ENCODE measurements around the gene FBXL12. TPM values are rescaled to one million over a fixed set of nuclear protein-coding genes. Genes with fewer than 3 reads are reported as not detected.
"Not testable (repeated sequence)": the region's sequence is repeated elsewhere in the genome, so short reads cannot be mapped to it uniquely, and the experiment has no call there.

FBXL12 gene
- total and polyA plus RNA-seq, 12 donors: 10.5 to 19.5 (median 11.9) TPM

GRCh38 chr19:9834307-9834725 lies 15.4 kb upstream of the FBXL12 start:
- DNase-seq: no peak
- H3K27ac ChIP-seq: peak overlapping the region in 9 of 10 donors; percentile 11 to 90 (median 69)
- 53 to 64% methylated on average over 6 of the region's 6 CpGs for WGBS, 2 donors
- intact Hi-C loops (cut with DNase I): no loop called here
- TF ChIP-seq, protein P1, sequence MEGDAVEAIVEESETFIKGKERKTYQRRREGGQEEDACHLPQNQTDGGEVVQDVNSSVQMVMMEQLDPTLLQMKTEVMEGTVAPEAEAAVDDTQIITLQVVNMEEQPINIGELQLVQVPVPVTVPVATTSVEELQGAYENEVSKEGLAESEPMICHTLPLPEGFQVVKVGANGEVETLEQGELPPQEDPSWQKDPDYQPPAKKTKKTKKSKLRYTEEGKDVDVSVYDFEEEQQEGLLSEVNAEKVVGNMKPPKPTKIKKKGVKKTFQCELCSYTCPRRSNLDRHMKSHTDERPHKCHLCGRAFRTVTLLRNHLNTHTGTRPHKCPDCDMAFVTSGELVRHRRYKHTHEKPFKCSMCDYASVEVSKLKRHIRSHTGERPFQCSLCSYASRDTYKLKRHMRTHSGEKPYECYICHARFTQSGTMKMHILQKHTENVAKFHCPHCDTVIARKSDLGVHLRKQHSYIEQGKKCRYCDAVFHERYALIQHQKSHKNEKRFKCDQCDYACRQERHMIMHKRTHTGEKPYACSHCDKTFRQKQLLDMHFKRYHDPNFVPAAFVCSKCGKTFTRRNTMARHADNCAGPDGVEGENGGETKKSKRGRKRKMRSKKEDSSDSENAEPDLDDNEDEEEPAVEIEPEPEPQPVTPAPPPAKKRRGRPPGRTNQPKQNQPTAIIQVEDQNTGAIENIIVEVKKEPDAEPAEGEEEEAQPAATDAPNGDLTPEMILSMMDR (IDR thresholded peaks at IDR 0.05): no peak
- H3K27me3 ChIP-seq: no peaks in the 10 kb centered on the region
- ATAC-seq: no peak
- H3K4me1 ChIP-seq: peaks cover 6 to 34% (median 20%) of the 10 kb centered on the region in 9 donors
- H3K9me3 ChIP-seq: no peaks in the 10 kb centered on the region
- H3K36me3 ChIP-seq: peaks cover 0 to 41% (median 12%) of the 10 kb centered on the region in 9 donors
- H3K4me3 ChIP-seq: peak overlapping the region in 9 of 10 donors; percentile 88 to 99 (median 98)

GRCh38 chr19:9828551-9829063 lies 9.7 kb upstream of the FBXL12 start:
- DNase-seq: no peak
- Histone ChIP-seq H3K27me3 (no peaks in the 10 kb centered on the region), H3K4me3 (peak overlapping the region; percentile 66 to 96 (median 86)), H3K27ac (peak overlapping the region in 7 of 10 donors; percentile 76 to 93 (median 81)), H3K36me3 (peaks cover 0 to 31% (median 5%) of the 10 kb centered on the region in 9 donors), H3K9me3 (no peaks in the 10 kb centered on the region), H3K4me1 (peaks cover 10 to 31% (median 26%) of the 10 kb centered on the region in 9 donors)
- intact Hi-C loops (cut with DNase I): no loop called here
- TF ChIP-seq, protein P1 (IDR thresholded peaks at IDR 0.05): no peak
- 28 to 30% methylated on average over 13 of the region's 13 CpGs for WGBS, 2 donors
- no peak for ATAC-seq

DNA sequence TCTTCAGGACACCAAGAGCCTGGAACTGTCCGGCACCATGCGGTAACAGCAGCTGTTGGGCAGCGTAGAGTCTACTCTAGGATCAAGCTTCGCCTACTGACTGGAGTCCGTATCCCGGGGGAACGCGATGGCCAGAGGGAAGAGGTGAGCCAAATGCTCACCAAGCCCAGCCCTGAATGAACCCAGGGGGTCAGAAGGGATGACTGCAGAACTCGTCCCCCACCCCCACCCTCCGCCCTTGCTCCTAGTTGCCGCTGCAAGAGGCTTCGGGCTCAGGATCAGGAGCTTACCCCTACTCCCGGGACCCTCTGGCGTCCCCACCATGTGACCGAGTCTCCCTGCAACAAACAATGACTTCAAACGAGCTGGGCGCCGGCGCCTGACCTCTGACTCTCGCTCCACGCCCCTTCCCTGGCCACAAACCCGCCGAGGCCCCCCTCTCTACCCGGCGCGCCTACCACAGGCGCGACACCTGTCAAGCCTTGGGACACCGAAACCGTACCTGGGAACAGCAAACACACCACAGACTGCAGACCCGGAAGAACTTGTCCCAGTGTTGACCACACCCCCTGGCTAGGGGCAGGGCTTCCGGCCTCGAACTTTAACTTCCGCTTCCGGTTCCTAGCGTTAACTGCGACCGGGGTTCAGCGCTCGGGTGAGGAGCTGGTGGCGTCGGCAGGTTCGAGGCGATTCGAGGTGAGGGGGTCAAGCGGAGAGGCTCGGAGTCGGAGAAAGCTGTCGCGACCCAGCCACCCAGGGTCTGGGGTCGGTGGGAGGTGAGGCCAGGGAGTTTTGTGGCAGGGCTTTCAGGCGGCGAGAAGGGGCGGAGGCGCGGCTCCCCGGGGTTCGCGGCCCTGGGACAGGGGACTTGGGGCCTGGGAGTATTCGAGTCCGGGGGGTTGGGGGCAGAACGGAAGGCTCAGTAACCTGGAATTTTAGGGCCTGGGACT lies 8.7 kb upstream of the FBXL12 start, which contains the start of gene UBL5:
UBL5 (plus strand) TSS at position 630 of the 950 bp plus-strand sequence. CDS start 420 bp downstream, outside the sequence.
- Histone ChIP-seq H3K4me1 (peaks cover 10 to 31% (median 26%) of the 10 kb centered on the region in 9 donors), H3K36me3 (peaks cover 0 to 31% (median 5%) of the 10 kb centered on the region in 9 donors), H3K4me3 (peak within 1 kb of the TSS; percentile 66 to 96 (median 86)), H3K27me3 (no peaks in the 10 kb centered on the region), H3K27ac (peak within 1 kb of the TSS in 9 of 10 donors; percentile 51 to 93 (median 80)), H3K9me3 (no peaks in the 10 kb centered on the region)
- ATAC-seq (peak; percentile 94 to 98 (median 98)), DNase-seq (peak; percentile 82 to 91)
- WGBS, 2 donors: 0% methylated on average over 62 of the region's 62 CpGs
- intact Hi-C loops (cut with DNase I): no loop called here
- TF ChIP-seq, protein P1 (IDR thresholded peaks at IDR 0.05): no peak

DNA sequence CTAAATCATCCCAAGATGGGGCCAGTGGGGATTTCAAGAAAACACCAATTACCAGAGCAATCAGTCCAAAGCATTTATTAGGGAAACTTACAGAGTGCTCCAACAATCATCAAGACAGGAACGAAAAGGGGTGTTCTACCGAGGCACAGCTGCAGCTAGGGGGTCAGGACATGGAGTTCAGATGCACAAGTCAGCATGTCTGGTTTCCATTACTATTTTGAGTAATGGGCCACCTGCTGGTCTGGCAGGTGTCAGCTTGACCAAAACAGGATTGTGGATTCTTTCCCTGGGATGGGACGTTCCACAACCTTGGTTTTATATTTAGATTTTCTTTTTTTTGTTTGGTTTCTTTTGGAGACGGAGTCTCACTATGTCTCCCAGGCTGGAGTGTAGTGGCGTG lies 4.9 kb upstream of the FBXL12 start:
- ATAC-seq: no peak
- Histone ChIP-seq H3K27ac (no peak overlapping the region), H3K4me3 (no peak overlapping the region), H3K9me3 (no peaks in the 10 kb centered on the region), H3K4me1 (peaks cover 11 to 32% (median 26%) of the 10 kb centered on the region in 9 donors), H3K27me3 (no peaks in the 10 kb centered on the region), H3K36me3 (peaks cover 0 to 5% (median 0%) of the 10 kb centered on the region in 9 donors)
- 88 to 95% methylated on average over 5 of the region's 5 CpGs for WGBS, 2 donors
- DNase-seq: no peak
- intact Hi-C loops (cut with DNase I): no loop called here
- TF ChIP-seq, protein P1 (IDR thresholded peaks at IDR 0.05): no peak

- intact Hi-C loops (cut with DNase I); H3K9me3 ChIP-seq; ATAC-seq; H3K27me3 ChIP-seq; DNase-seq: not testable (repeated sequence)
- Histone ChIP-seq H3K4me1 (peaks cover 3 to 27% (median 22%) of the 10 kb centered on the region in 9 donors), H3K27ac (peak overlapping the region; percentile 46 to 99 (median 95)), H3K36me3 (peaks cover 0 to 10% (median 0%) of the 10 kb centered on the region in 9 donors), H3K4me3 (peak overlapping the region in 8 of 10 donors; percentile 76 to 100 (median 94))
- 95 to 96% methylated on average over 8 of the region's 8 CpGs for WGBS, 2 donors
Measured at GRCh38 chr19:9820034-9820433, 1.2 kb upstream of the FBXL12 start.

Data from heart right ventricle (tissue), 16 donors.